ENCODE results near the gene ANTXR1.

DNA sequence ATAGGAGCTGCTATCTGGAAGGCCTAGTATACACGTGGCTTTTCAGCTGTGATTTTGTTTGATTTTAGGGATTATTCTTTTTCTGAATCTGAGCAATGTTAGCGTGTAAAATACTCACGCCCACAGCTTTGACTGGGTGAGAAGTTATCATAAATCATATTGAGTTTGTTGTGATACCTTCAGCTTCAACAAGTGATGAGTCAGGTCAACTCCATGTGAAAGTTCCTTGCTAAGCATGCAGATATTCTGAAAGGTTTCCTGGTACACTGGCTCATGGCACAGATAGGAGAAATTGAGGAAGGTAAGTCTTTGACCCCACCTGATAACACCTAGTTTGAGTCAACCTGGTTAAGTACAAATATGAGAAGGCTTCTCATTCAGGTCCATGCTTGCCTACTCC lies 38.7 kb upstream of the ANTXR1 start, which contains the start of gene GKN1:
- TF ChIP-seq POLR2AphosphoS5 (IDR thresholded peaks at IDR 0.05), result no peak
- no peak for TF ChIP-seq CTCF (IDR thresholded peaks at IDR 0.05 in 8 of 11, conservative IDR thresholded peaks at IDR 0.05 in 3 of 11)
- TF ChIP-seq POLR2A (IDR thresholded peaks at IDR 0.05), result no peak

Data from spleen (tissue), 7 donors.